ENCODE results near the gene IGF2BP2.

The IGF2BP2 gene

DNA sequence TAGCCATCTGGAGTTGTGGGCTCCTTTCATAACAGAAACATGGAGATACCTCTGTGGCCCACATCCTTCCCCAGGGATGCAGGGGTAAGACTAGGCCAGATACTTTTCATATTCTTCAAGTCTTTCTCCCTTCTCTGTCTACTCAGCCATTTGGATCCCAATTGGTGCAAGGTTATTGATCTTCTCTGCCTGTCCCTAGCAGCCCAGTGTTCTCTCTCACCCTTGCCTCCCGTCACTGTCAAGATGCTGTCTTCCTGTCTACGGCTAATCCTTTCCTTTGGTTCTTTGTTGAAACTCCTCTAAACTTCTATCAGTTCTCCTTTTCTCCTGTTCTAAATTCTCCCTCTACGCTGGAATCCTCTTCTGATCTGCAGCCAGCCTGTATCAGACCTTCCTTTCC lies 187.5 kb downstream of the IGF2BP2 start:
- no peak overlapping the region for H3K4me3 ChIP-seq (ENCODE audit: low read depth, low read length)
- TF ChIP-seq POLR2A (IDR thresholded peaks at IDR 0.05; ENCODE audit: extremely low read depth, insufficient read length) (no peak), MYC (IDR thresholded peaks at IDR 0.05; ENCODE audit: low read depth, low read length) (no peak)
- TF ChIP-seq, protein P1, sequence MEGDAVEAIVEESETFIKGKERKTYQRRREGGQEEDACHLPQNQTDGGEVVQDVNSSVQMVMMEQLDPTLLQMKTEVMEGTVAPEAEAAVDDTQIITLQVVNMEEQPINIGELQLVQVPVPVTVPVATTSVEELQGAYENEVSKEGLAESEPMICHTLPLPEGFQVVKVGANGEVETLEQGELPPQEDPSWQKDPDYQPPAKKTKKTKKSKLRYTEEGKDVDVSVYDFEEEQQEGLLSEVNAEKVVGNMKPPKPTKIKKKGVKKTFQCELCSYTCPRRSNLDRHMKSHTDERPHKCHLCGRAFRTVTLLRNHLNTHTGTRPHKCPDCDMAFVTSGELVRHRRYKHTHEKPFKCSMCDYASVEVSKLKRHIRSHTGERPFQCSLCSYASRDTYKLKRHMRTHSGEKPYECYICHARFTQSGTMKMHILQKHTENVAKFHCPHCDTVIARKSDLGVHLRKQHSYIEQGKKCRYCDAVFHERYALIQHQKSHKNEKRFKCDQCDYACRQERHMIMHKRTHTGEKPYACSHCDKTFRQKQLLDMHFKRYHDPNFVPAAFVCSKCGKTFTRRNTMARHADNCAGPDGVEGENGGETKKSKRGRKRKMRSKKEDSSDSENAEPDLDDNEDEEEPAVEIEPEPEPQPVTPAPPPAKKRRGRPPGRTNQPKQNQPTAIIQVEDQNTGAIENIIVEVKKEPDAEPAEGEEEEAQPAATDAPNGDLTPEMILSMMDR (IDR thresholded peaks at IDR 0.05; ENCODE audit: low read depth, low read length), result no peak
- TF ChIP-seq, protein P2, sequence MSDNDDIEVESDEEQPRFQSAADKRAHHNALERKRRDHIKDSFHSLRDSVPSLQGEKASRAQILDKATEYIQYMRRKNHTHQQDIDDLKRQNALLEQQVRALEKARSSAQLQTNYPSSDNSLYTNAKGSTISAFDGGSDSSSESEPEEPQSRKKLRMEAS (IDR thresholded peaks at IDR 0.05; ENCODE audit: low read depth, low read length), result no peak
- no peak for DNase-seq (ENCODE audit: low read depth)

DNA sequence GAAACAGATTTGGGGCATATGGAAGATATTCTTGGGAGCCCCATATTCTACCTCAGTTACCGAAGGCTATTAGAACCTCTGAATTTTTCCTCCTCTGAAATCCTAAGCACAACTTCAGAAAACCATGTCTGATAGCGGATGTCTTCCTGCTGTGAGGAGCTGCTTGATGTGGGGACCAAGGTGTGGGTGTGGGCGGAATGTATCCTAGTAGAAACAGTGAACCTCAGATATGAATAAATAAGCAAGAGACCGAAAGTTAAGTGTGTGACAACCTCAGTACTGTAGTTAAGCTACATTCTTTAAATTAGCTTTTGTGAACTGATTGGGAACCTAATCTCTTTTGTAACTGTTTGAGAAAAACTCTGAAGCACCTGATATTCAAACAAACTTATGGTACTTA lies 191.8 kb downstream of the IGF2BP2 start:
- TF ChIP-seq MYC (IDR thresholded peaks at IDR 0.05; ENCODE audit: low read depth, low read length) (no peak), POLR2A (IDR thresholded peaks at IDR 0.05; ENCODE audit: extremely low read depth, insufficient read length) (no peak)
- TF ChIP-seq, protein P2 (IDR thresholded peaks at IDR 0.05; ENCODE audit: low read depth, low read length), result no peak
- TF ChIP-seq, protein P1 (IDR thresholded peaks at IDR 0.05; ENCODE audit: low read depth, low read length), result no peak
- no peak for DNase-seq (ENCODE audit: low read depth)
- no peak overlapping the region for H3K4me3 ChIP-seq (ENCODE audit: low read depth, low read length)

DNA sequence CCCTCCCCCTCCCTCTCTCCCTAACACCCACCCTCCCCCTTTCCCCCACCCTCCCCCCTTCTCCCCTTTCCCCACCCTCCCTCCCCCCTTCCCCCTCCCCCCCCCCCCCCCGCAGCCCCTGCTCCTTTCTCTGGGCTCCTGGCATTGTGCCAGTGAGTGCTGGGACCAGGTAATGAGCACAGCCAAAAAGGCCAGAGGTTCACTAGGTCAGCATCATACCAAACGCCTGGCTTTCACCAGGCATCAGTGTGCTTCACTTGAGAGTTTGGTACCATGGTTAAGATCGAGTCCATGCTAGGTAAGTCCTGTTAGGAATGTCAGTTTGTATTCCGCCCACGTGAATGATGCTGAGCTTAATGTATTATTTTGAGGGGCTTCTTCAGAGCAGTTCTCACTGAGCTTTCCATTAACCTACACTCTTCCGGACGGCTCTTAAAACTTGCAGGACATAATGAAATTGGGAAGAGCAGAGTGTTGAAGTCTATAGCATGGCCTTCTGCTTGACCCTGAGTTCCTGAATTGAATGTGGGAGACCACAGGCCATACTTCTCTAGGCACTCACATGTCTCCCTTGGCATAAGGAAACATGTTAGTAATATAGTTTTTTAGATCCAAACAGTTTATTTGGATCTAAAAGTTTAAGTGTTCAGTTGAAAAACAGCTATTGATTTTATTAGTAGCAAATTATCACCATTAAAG lies 193.2 kb downstream of the IGF2BP2 start:
- no peak for TF ChIP-seq MYC (IDR thresholded peaks at IDR 0.05; ENCODE audit: low read depth, low read length)
- TF ChIP-seq, protein P2 (IDR thresholded peaks at IDR 0.05; ENCODE audit: low read depth, low read length), result no peak
- no peak for TF ChIP-seq POLR2A (IDR thresholded peaks at IDR 0.05; ENCODE audit: extremely low read depth, insufficient read length)
- TF ChIP-seq, protein P1 (IDR thresholded peaks at IDR 0.05; ENCODE audit: low read depth, low read length), result no peak
- no peak for DNase-seq (ENCODE audit: low read depth)

DNA sequence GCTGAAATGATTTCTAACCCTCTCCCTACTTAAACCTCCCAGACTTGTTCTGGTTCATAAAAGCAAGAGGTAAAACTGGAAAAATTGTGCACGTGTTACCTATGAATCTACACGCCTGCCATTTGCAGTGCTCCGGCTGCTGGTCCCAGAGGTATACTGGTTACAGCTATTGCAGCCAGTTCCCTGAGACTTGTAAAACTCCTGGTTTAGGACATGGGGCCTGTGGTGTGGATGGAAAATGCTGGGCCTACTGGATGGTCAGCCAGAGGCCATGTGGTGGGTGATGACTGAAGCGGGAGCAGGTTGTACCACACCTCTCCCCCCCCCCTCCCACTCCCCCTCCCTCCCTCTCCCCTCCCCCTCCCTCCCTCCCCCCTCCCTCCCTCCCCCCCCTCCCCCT lies 193.7 kb downstream of the IGF2BP2 start:
- no peak overlapping the region for H3K4me3 ChIP-seq (ENCODE audit: low read depth, low read length)
- DNase-seq (ENCODE audit: low read depth), result no peak
- TF ChIP-seq, protein P2 (IDR thresholded peaks at IDR 0.05; ENCODE audit: low read depth, low read length), result no peak
- TF ChIP-seq MYC (IDR thresholded peaks at IDR 0.05; ENCODE audit: low read depth, low read length), result no peak
- TF ChIP-seq, protein P1 (IDR thresholded peaks at IDR 0.05; ENCODE audit: low read depth, low read length), result no peak
- no peak for TF ChIP-seq POLR2A (IDR thresholded peaks at IDR 0.05; ENCODE audit: extremely low read depth, insufficient read length)

More for the DNA sequence above, 193.2 kb downstream of the IGF2BP2 start:
- H3K4me3 ChIP-seq (ENCODE audit: low read depth, low read length), result no peak overlapping the region

DNA sequence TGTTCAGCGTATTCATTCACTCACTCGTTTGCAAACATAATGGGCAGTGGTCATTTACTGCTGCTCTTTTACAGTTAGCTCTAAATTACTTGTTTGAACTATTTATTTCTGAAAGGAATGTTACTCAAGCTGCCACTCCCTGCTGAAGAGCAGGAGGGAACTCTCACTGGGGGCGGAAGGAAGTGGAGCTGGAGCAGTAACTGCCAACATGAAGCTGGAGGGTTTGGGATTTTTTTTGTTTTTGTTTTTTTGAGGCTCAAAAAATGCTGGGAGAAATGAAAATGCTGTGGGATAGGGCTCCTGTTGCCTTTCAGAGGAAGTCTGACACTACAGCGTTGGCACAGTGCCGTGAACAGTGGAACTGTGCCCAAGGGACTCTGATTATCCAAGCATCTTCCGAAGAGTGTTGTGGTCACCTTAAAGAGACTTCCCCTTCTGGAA lies 194.6 kb downstream of the IGF2BP2 start:
- TF ChIP-seq, protein P1 (IDR thresholded peaks at IDR 0.05; ENCODE audit: low read depth, low read length), result no peak
- TF ChIP-seq MYC (IDR thresholded peaks at IDR 0.05; ENCODE audit: low read depth, low read length) (no peak), POLR2A (IDR thresholded peaks at IDR 0.05; ENCODE audit: extremely low read depth, insufficient read length) (no peak)
- TF ChIP-seq, protein P2 (IDR thresholded peaks at IDR 0.05; ENCODE audit: low read depth, low read length), result no peak
- H3K4me3 ChIP-seq (ENCODE audit: low read depth, low read length), result no peak overlapping the region
- no peak for DNase-seq (ENCODE audit: low read depth)
